ENCODE results near the gene ZNF501. TPM values are rescaled to one million over a fixed set of nuclear protein-coding genes. Genes with fewer than 3 reads are reported as not detected.

ZNF501 gene
- total and polyA plus RNA-seq, 2 of the 13 experiments (the other 11 are each of a cell fraction or from before 2014, with no cell fraction given) = 2.4 to 2.8 TPM

DNA sequence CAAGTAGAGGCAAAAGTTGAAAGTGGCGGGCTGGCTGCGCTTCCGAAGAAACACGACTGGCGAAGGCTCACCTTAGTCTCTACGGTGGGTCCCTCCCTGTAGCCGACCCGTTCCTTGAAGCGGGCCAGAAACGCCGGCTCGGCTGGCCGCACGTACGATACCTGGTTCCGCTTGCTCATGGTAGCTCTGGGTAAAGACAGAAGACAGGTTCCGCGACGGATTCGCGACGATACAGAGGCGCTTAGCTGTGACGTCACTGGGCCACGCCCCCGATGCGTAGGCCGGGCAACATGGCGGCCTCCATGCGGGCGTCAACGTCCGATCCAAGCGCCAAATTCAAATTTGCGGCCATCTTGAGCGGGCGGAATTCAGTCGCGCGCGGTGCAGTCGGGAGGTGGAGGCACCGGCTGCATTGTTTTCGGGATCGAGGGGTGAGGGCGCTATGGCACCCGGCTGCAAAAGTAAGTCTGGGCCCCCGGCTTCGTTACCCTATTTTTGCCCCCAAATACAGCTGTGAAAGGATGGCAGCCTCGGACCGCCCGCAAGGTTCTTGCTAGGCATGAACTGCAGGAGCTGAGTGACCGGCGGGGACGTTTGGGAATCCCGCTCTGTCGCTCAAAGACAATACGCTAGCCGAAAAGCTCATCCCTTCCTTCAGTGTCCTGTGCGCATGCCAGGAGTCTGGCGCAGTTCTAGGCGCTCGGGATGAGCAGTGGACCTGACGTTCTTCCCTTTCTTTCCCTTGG is 32.2 kb downstream of the ZNF501 start, which contains the start of the genes KIAA1143 and KIF15 (continued):
- TF ChIP-seq, protein P1, sequence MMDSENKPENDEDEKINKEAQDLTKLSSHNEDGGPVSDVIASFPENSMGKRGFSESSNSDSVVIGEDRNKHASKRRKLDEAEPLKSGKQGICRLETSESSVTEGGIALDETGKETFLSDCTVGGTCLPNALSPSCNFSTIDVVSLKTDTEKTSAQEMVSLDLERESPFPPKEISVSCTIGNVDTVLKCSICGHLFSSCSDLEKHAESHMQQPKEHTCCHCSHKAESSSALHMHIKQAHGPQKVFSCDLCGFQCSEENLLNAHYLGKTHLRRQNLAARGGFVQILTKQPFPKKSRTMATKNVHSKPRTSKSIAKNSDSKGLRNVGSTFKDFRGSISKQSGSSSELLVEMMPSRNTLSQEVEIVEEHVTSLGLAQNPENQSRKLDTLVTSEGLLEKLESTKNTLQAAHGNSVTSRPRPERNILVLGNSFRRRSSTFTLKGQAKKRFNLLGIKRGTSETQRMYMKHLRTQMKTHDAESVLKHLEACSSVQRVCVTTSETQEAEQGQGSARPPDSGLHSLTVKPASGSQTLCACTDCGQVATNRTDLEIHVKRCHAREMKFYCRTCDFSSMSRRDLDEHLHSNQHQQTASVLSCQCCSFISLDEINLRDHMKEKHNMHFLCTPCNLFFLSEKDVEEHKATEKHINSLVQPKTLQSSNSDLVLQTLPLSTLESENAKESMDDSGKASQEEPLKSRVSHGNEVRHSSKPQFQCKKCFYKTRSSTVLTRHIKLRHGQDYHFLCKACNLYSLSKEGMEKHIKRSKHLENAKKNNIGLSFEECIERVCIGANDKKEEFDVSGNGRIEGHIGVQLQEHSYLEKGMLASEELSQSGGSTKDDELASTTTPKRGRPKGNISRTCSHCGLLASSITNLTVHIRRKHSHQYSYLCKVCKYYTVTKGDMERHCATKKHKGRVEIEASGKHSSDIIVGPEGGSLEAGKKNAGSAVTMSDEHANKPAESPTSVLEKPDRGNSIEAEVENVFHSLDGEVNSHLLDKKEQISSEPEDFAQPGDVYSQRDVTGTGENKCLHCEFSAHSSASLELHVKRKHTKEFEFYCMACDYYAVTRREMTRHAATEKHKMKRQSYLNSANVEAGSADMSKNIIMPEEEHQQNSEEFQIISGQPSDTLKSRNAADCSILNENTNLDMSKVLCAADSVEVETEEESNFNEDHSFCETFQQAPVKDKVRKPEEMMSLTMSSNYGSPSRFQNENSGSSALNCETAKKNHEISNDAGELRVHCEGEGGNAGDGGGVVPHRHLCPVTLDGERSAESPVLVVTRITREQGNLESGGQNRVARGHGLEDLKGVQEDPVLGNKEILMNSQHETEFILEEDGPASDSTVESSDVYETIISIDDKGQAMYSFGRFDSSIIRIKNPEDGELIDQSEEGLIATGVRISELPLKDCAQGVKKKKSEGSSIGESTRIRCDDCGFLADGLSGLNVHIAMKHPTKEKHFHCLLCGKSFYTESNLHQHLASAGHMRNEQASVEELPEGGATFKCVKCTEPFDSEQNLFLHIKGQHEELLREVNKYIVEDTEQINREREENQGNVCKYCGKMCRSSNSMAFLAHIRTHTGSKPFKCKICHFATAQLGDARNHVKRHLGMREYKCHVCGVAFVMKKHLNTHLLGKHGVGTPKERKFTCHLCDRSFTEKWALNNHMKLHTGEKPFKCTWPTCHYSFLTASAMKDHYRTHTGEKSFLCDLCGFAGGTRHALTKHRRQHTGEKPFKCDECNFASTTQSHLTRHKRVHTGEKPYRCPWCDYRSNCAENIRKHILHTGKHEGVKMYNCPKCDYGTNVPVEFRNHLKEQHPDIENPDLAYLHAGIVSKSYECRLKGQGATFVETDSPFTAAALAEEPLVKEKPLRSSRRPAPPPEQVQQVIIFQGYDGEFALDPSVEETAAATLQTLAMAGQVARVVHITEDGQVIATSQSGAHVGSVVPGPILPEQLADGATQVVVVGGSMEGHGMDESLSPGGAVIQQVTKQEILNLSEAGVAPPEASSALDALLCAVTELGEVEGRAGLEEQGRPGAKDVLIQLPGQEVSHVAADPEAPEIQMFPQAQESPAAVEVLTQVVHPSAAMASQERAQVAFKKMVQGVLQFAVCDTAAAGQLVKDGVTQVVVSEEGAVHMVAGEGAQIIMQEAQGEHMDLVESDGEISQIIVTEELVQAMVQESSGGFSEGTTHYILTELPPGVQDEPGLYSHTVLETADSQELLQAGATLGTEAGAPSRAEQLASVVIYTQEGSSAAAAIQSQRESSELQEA (CRISPR knock-in tag; IDR thresholded peaks at IDR 0.05; ENCODE audit: not compliant biosample characterization) = peak; percentile 50
- TF ChIP-seq ZNF839 (CRISPR knock-in tag; IDR thresholded peaks at IDR 0.05; ENCODE audit: borderline replicate concordance) = peak; percentile 77; the same call in 1 of the 2 replicates
- peak; percentile 37 for TF ChIP-seq SRSF1 (optimal IDR thresholded peaks at IDR 0.05; ENCODE audit: low read depth, low read length)
- TF ChIP-seq, protein P2, sequence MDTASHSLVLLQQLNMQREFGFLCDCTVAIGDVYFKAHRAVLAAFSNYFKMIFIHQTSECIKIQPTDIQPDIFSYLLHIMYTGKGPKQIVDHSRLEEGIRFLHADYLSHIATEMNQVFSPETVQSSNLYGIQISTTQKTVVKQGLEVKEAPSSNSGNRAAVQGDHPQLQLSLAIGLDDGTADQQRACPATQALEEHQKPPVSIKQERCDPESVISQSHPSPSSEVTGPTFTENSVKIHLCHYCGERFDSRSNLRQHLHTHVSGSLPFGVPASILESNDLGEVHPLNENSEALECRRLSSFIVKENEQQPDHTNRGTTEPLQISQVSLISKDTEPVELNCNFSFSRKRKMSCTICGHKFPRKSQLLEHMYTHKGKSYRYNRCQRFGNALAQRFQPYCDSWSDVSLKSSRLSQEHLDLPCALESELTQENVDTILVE (CRISPR knock-in tag; IDR thresholded peaks at IDR 0.05) = no peak; the same call in none of the 2 replicates
- TF ChIP-seq, protein P3, sequence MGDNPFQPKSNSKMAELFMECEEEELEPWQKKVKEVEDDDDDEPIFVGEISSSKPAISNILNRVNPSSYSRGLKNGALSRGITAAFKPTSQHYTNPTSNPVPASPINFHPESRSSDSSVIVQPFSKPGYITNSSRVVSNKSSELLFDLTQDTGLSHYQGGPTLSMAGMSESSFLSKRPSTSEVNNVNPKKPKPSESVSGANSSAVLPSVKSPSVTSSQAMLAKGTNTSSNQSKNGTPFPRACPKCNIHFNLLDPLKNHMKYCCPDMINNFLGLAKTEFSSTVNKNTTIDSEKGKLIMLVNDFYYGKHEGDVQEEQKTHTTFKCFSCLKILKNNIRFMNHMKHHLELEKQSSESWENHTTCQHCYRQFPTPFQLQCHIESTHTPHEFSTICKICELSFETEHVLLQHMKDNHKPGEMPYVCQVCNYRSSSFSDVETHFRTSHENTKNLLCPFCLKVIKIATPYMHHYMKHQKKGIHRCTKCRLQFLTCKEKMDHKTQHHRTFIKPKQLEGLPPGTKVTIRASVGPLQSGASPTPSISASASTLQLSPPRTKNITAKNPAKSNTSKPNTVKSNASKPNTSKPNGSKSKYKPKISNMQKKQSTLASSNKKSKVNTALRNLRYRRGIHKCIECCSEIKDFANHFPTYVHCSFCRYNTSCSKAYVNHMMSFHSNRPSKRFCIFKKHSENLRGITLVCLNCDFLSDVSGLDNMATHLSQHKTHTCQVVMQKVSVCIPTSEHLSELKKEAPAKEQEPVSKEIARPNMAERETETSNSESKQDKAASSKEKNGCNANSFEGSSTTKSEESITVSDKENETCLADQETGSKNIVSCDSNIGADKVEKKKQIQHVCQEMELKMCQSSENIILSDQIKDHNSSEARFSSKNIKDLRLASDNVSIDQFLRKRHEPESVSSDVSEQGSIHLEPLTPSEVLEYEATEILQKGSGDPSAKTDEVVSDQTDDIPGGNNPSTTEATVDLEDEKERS (CRISPR knock-in tag; IDR thresholded peaks at IDR 0.05) = no peak
- peak; percentile 73 to 86; a peak in 3 of 4 replicates for TF ChIP-seq POLR2A (IDR thresholded peaks at IDR 0.05; ENCODE audit: insufficient read depth in 1 of 2, low read depth in 2 of 2, low read length in 2 of 2)
- no peak for TF ChIP-seq XBP1 (CRISPR knock-in tag; IDR thresholded peaks at IDR 0.05)
- peak; percentile 97 for TF ChIP-seq POGZ (CRISPR knock-in tag; IDR thresholded peaks at IDR 0.05)
- TF ChIP-seq SP4 (CRISPR knock-in tag; IDR thresholded peaks at IDR 0.05) = peak; percentile 96
- TF ChIP-seq, protein P4, sequence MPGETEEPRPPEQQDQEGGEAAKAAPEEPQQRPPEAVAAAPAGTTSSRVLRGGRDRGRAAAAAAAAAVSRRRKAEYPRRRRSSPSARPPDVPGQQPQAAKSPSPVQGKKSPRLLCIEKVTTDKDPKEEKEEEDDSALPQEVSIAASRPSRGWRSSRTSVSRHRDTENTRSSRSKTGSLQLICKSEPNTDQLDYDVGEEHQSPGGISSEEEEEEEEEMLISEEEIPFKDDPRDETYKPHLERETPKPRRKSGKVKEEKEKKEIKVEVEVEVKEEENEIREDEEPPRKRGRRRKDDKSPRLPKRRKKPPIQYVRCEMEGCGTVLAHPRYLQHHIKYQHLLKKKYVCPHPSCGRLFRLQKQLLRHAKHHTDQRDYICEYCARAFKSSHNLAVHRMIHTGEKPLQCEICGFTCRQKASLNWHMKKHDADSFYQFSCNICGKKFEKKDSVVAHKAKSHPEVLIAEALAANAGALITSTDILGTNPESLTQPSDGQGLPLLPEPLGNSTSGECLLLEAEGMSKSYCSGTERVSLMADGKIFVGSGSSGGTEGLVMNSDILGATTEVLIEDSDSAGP (CRISPR knock-in tag; IDR thresholded peaks at IDR 0.05; ENCODE audit: borderline replicate concordance) = peak; percentile 95
- peak; percentile 60; the same call in 1 of the 2 replicates for TF ChIP-seq KLF9 (CRISPR knock-in tag; IDR thresholded peaks at IDR 0.05; ENCODE audit: low read depth)
- peak; percentile 85; the same call in 1 of the 2 replicates for TF ChIP-seq CHCHD3 (CRISPR knock-in tag; IDR thresholded peaks at IDR 0.05)
- TF ChIP-seq FOXK1 (CRISPR knock-in tag; IDR thresholded peaks at IDR 0.05; ENCODE audit: borderline replicate concordance, low read depth) = peak; percentile 89; the same call in 1 of the 2 replicates
- TF ChIP-seq, protein P5, sequence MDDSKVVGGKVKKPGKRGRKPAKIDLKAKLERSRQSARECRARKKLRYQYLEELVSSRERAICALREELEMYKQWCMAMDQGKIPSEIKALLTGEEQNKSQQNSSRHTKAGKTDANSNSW (CRISPR knock-in tag; IDR thresholded peaks at IDR 0.05; ENCODE audit: borderline replicate concordance) = no peak

Data from HepG2 (cell line).